ENCODE measurements around the gene ZNF324B.
"Not testable (repeated sequence)": the region's sequence is repeated elsewhere in the genome, so short reads cannot be mapped to it uniquely, and the experiment has no call there.

Gene ZNF324B
- total RNA-seq = 10.5 to 17.2 (median 13.6) reads per million in 4 experiments

DNA sequence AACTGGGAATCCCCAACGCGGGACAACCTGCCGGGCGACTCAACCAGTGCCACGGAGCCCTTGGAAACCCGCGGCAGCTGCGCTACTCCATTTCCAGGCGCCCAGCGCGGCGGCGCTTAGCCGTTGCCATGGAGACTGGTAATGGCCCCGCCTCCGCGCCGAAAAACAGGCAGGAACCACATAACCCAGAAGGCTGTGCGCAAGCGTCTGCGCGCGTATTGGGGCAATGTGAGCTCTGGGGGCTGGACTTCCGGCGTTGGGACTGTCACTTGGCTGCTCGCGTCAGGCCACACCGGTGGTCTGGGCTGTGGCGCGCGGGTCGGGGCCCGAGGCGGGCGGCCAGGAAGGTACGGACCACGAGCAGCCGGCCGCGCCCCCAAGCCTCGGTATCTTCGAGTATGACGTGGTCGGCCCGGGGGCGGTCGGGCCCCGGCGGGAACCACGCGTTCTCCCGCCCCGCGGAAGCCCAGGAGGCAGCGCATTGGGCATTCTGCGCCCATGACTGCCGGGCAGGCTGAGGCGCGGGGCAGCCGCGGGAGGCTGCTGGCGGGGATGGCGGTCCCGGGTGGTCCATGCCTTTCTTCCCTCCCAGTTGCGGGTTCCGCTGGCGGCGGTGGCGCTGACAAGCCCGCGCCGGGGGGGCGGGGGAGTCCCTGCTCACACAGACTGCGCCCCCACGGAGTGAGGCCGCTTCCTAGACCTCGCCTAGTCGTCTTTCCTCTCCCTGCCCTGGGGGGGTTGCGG lies at the start of gene ZNF324B:
Gene ZNF324B, plus strand, starts transcription at position 265 of the 744 bp plus-strand sequence. CDS start 2,080 bp downstream, outside the sequence.
- peak; percentile 96 for DNase-seq

DNA sequence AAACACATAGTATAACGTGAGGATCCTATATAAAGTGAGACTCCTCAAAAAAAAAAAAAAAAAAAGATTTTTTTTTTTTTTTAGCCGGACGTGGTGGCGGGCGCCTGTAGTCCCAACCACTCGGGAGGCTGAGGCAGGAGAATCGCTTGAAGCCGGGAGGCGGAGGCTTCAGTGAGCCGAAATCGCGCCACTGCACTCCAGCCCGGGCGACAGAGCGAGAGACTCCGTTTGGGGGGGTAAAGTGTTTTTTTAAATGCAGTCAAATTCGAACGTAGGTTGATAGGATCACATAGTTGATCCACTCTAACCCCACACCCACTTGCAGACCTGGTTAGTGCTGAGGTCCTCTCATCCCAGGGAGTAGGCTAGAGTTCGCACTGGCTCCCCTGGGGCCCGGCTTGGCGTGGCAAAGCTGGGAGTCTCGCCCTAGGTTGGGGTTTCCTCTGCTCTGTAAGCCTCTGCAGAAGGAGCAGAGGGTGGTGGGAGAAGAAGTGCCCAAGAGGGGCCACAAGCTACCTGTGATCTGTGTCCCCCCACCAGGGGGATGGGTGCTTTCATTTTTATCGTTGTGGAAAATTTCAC lies 49.5 kb upstream of the ZNF324B start:
- no peak for DNase-seq

DNA sequence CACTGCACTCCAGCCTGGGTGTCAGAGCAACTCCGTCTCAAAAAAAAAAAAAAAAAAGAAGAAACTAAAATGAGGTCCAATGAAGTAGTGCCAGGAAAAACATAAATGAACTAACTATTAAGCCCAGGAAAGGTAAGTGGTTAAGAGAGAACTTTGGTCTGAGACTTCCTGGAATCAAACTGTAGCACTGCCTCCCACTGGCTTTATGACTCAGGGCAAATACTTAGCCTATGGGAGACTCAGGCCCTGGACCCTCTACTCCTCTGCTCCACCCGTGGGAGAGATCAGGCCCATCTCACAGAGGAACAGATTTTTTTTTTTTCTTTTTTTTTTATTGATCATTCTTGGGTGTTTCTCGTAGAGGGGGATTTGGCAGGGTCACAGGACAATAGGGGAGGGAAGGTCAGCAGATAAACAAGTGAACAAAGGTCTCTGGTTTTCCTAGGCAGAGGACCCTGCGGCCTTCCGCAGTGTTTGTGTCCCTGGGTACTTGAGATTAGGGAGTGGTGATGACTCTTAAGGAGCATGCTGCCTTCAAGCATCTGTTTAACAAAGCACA lies 47.4 kb upstream of the ZNF324B start:
- DNase-seq = not testable (repeated sequence)

DNA sequence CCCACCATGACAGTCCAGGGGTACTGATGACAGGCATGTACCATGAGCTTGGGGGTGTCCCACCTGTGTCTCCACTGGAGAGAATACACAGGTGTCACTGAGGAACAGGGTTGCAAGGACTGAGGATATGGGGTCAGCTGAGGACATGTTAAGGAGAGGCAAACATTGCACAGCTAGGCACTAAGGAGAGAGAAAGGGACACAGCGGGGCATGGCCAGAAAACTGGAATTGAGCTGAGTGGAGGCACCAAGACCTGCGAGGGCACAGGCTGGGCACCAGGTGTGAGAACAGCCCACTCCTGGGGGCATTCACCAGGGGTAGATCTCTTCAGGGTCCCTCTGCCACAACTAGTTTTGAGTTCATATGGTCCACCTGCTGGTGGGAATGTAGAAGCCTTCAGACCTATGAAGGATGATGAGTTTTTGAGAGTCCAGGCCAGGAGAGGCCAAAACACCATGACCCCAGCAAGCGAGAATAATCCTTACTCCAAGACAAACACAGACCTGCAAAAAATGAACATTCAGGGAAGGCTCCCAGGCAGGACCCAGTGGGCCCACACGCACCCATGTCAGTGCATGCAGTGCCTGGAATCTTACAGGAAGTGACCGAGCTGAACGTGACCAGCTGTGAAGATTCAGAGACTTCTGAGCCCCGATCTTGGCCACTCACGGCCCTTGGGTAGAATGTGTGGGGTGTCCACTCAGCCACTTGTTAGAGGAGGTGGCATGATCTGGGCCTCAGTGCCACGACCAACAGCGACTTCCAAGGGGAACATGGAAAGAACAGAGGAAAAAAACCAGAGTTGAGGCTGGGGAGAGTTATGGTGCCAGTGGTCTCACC lies 44.4 kb upstream of the ZNF324B start:
- DNase-seq = no peak

DNA sequence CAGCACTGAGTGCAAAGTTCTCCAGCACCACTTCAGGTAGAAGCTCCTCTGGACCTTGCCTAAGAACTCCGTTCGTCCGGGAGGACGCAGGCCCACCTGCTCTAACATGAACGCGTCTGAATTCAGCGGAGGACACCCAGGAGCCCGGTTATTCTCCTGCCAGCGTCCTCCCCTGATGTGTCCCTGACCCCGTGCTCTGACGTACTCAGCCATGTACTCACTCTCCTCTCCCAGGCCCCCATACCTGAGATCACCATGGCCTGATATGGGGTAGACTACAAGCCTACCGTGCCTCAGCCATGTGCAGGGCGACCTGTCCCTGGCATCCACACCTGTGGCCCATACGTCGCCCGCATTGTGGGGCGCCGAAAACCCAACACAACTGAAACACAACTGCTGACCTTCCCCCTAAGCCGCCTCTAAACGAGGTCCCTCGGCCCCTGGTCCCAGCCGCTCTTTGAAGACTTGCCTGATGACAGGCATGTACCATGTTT lies 43.7 kb upstream of the ZNF324B start:
- DNase-seq = no peak

DNA sequence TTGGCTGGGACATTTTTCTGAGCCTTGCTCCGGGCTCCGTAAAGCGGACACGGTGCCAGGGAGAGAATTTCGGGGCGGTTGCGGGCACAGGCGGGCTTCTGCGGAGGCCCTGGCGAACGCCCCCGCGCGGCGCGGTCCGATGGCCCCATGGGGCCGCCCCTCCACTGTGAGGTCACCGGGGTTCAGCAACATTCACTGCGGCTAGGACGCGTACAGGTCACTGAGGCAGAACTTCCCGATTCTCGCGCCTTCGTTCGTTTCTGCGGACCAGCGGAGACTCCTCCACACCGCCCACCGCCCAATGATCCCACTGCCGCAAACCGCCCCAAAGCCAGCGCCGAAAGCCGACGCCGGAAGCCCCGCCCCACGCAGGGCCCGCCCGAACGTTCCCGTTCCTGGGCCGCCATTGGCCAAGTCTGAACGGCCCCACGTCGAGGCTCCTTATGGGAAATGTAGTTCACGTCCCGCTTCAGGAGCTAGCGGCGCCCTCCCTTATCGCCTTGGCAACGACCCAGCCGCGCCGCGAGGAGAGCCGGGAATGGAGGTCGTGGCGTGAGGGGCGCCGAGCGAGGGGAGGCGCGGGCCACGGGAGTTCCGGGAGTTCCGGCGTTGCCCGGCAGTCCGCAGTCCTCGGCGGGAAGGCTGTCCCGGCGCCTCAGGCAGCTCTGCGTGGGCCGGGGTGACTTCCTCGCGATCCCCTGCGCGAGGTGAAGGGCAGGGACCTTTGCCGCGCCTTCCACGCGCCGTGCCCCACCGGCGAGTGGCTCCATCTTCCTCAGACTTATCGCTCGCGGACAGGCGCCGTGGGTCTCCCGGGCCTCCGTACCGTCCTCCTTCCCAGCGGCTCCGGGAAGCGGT lies 43.0 kb upstream of the ZNF324B start, which contains the start of gene ZNF584:
Gene ZNF584, plus strand, starts transcription at position 498 of the 858 bp plus-strand sequence. CDS start 499 bp downstream, outside the sequence.
- peak; percentile 90 for DNase-seq

DNA sequence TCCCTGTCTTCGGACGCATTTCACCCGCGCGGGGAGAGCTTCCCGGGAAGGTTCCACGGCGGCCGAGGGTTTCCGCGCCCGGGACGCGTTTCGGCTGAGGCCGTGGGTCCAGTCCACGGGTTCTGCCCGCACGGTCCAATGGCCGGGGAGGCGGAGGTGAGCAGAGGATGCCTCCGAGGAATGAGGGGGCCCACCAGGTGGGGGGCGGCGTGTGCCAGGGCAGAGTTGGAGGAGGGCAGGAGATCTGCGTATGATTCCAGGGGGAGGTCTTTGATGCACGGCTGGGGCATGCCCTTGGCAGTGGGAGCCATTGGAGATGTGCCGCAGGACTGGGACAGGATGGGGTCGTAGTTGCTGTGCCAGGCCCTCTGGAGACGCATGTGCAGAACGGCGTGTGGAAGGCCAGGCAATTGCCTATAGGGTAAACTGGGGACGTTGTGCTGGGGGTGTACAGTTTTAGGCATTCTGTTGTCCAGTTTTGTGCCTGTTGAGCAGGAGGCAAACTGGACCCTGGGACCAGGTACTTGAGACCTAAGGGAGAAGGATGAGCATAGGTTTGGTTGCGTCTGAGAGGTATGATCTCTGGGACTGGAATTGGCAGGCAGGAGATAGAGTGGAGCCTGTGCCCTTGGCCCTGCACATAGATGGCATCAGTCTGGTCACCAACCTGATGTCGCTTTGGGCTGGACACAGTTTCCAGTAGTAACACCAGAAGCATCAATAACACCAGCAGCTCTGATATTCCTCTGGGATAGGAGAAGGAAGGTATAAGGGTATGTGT lies 42.2 kb upstream of the ZNF324B start:
- no peak for DNase-seq

DNA sequence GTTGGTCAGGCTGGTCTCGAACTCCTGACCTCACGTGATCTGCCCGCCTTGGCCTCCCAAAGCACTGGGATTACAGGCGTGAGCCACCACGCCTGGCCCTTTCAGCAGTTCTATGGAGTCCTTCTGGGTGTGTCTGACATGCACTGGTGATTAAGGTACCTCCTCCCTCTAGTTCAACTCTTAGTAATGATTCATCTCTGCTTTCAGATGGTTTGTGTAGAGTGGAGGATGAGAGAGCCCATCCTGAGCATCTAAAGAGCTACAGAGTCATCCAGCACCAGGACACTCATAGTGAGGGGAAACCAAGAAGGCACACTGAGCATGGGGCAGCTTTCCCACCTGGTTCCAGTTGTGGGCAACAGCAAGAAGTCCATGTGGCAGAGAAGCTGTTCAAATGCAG lies 34.8 kb upstream of the ZNF324B start:
- DNase-seq = no peak

DNA sequence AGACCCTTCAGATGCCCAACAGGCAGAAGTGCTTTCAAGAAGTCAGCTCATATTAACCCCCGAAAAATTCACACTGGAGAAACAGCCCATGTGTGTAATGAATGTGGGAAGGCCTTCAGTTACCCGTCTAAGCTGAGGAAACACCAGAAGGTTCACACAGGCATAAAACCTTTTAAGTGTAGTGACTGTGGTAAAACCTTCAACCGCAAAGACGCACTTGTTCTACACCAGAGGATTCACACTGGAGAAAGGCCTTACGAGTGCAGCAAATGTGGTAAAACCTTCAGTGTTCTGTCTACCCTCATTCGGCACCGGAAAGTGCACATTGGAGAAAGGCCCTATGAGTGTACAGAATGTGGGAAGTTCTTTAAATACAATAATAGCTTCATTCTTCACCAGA lies 34.4 kb upstream of the ZNF324B start:
- no peak for DNase-seq

DNA sequence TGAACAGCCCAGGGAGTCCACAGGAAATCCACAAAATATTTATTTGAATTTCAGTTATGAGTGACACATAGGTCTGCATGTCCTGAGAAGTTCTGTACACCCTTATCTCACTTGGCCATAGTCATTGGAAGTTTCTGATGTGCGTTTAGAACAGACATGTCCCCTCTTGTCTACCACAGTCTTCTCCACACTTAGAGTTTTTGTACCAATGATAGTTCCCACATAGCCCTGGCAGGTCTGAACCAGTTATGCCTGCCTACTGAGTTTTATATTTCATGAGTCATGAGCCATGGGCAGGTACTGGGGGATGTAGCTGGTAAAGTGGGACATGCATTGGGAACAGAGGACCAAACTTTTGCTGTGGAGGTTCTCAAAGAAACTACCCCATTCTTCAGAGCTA lies 22.8 kb upstream of the ZNF324B start:
- DNase-seq = no peak

DNA sequence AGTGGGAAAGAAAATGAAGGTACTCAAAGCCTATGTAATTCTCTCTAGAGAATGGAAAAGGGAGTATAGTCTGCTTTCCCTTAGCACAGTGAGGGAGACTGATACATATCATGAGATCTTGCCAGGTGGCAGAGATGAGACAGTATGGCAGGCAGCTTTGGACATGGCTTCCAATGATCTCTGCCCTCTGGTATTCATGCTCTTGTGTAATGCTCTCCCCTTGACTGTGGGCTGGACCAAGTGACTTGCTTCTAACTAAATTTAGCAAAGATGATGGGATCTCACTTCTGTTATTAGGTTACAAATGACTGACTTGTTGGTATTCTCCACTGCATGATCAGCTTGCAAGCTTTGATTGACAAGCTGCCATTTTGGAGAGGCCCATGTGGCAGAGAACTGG lies 21.7 kb upstream of the ZNF324B start:
- no peak for DNase-seq

DNA sequence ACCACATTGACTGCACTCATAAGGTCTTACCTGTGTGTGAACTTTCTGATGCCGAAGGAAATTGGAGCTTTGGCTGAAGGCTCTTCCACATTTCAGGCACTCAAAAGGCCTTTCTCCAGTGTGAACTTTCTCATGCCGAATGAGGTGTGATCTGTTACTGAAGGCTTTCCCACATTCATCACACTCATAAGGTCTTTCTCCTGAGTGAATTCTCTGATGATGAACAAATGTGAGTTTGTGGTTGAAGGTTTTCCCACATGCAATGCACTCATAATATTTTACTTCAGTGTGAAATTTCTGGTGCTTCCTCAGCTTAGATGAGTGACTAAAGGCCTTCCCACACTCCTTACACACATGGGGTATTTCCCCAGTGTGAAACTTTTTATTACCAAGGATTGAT lies 17.2 kb upstream of the ZNF324B start:
- DNase-seq = no peak

DNA sequence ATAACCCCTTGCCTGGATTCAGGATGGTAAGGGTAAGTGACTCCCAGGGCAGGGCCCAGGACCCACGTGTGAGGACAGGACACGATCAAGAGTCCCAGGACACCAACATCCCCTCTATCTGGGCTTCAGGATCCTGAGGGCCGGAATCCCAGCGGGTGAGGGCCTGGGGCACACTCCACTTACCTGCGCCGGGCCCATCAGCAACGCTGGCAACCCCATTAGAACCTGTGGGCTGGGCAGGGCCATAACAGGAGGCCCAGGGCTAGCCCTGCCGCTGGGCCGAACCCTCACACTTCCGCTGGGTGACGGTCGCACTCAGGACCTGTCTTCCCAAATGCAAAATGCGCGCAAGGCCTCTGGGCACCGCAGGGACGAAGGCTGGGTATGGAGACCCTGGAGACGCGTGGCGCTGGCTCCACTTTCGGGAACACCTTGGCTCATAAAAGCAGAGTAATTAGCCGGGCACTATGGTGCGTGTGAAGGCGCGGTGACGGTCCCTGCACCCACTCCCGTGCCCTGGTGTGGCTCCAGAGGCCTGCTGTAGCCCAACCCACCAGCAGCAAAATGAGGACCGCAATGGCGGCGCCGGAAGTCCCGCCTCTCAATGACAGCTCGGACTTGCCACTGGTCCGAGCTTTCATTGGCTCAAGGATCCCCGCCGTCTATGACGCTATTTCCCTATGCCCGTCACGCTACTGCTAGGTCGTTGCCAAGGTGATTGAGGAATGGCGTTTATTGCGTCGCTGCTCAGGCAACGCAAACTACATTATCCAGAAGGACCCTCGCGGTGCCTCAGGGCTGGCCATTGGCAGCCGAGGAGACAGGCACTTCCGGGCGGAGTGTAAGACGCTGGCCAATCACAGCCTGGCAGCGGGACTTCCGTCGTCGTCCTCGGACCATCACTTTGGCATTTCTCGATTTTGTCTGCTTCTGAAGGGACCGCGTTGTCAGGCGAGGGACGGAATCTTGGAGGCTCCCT lies 11.6 kb upstream of the ZNF324B start, which contains the start of gene ZNF132:
Gene ZNF132, minus strand, starts transcription at position 578 of the 979 bp plus-strand sequence. Its CDS starts 332 bp downstream, at position 246.
- DNase-seq = peak; percentile 89

DNA sequence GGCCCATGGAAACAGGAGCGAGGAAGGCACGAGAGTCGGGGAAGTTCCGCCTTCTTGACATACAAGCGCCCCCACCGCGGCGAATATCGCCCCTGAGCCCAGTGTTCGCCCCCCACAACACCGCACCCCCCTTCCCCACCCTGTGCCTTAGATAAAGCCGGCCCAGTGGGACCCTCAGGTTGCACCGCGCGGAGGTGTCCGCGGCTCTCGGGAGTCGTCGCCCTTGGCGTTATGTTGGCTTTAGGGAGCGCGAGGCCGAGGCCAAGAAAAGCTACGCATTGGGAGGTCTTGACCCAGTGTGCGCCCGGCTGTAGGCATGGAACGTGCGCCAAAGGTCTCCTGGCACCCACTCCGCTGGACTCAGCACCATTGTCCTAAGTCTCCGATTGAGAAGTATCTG lies 10.9 kb upstream of the ZNF324B start:
- no peak for DNase-seq

DNA sequence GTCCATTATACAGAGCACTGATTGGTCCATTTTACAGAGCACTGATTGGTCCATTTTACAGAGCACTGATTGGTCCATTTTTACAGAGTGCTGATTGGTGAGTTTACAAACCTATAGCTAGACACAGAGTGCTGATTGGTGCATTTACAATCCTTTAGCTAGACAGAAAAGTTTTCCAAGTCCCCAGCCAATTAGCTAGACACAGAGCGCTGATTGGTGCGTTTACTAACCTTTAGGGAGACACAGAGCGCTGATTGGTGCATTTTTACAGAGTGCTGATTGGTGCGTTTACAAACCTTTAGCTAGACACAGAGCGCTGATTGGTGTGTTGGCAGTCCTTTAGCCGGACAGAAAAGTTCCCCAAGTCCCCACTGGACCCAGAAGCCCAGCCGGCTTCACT lies 8.4 kb upstream of the ZNF324B start:
- not testable (repeated sequence) for DNase-seq

DNA sequence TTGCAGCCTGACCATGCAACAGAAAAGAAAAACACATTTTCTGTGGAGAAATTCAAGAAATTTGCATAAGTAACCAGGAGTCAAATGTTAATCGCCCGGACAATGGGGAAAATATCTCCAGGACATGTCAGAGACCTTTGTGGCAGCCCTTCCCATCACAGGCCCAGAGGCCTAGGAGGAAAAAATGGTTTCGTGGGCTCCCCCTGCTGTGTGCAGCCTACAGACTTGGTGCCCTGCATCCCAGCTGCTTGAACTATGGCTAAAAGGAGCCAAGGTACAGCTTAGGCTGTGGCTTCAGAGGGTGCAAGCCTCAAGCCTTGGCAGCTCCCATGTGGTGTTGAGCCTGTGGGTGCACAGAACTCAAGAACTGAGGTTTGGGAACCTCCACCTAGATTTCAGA lies 2.6 kb upstream of the ZNF324B start:
- DNase-seq = not testable (repeated sequence)

DNA sequence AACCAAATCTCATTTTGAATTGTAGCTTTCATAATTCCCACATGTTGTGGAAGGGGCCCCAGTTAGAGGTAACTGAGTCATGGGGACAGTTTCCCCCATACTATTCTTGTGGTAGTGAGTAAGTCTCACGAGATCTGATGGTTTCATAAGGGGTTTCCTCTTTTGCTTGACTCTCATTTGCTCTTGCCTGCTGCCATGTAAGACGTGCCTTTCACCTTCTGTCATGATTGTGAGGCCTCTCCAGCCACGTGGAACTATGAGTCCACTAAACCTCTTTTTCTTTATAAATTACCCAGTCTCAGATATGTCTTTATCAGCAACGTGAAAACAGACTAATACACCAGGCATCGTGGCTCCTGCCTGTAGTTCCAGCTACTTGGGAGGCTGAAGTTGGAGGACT lies 1.4 kb upstream of the ZNF324B start:
- not testable (repeated sequence) for DNase-seq

DNA sequence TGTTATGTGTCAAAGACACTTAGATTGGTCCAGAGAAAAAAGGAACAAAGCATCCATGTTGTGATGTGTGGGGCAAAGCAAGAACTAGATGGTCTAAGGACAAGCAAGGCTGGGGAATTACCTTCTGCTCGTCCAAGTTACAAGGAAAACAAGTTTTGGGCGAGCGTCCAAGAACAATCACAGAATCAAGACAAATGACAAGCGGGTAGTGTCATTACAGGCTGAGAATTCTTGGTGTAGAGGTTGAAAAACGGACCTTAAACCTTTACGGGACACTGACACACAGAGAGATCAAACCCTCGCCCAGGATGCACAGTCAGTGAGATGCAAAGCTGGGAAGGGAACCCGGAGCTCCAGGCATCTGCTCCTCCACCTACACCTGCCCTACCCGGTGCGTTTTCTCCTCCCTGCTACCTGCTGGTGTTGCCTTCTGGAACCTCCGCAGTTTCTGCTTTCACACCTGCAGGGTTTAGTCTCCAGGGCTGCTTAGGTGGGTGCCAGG lies 515 bp upstream of the ZNF324B start:
- DNase-seq = no peak

DNA sequence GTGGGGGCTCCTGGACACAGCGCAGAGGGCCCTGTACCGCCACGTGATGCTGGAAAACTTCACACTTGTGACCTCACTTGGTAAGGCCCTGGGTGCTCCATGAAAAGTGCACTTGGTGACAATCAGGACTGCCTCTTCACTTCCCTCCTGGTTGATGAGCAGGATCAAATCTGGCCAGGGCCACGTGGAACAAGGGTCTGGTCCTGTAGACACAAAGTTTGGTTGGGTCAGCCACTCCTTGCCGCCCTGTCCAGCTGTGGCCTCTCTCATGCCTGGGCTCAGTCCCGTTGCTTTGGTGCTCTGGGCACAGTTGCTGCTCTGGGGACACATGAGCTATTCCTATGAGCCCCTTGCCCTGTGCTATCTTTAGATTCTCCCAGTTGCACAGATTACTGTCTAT lies 2.3 kb downstream of the ZNF324B start:
- no peak for DNase-seq

All from effector CD8-positive, alpha-beta T cell (primary cell).